ENCODE results near the gene FIGLA. TPM values are rescaled to one million over a fixed set of nuclear protein-coding genes. Genes with fewer than 3 reads are reported as not detected.

FIGLA gene
- polyA plus RNA-seq, 6 donors from 2014 or later = not detected

DNA sequence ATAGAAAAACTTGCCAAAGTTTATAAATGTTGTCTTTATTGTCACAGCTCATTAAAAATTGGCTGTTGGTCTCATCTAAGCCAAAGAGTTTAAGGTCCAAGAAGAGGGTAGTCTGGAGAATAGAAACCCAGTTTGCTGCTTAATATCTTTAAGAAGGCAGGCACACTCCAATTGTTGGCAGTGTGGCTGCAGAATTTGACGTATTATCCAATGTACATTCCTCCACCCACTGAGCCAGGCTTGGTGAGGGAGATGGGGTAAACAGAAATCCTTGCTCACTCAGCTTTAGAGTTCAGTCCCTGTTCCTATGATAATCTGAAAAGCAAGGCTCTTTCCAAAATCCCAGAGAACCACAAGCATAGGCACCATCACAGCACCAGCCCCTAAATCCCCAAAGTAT is 11.8 kb downstream of the FIGLA start:
- peaks cover 58 to 61% (median 60%) of the 10 kb centered on the region in 3 donors for H3K27me3 Mint-ChIP-seq

DNA sequence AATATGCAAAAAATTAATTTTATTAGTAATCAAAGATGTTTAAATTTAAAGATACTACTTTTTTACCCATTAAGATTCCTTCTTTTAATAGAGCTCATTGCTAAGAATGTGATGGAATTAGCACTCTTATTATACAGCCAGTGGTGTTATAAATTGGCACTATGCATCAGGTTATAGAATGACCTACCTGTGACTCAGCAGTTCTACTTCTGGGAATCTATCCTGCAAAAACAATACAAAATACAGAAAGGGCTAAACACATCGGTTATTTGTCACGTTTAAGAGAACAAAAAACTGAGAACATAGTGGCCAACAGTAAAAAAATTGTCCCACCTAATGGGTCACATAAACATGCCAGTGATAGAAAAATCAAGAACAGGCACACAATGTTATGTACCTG is 13.0 kb downstream of the FIGLA start:
- no peak overlapping the region for H3K27ac Mint-ChIP-seq

More for the DNA sequence above, 11.8 kb downstream of the FIGLA start:
- Mint-ChIP-seq H3K27ac (peak overlapping the region in 1 of 6 donors; percentile 62), H3K9me3 (peaks cover under 1 to 10% (median 6%) of the 10 kb centered on the region in 7 donors), H3K4me3 (no peak overlapping the region), H3K4me1 (peaks cover 0 to 2% (median 1%) of the 10 kb centered on the region in 3 donors), H3K36me3 (peaks cover 2 to 9% of the 10 kb centered on the region in 2 donors)
- ATAC-seq (ENCODE audit: low read depth in 2 of 2) = no peak
- no peak for DNase-seq

DNA sequence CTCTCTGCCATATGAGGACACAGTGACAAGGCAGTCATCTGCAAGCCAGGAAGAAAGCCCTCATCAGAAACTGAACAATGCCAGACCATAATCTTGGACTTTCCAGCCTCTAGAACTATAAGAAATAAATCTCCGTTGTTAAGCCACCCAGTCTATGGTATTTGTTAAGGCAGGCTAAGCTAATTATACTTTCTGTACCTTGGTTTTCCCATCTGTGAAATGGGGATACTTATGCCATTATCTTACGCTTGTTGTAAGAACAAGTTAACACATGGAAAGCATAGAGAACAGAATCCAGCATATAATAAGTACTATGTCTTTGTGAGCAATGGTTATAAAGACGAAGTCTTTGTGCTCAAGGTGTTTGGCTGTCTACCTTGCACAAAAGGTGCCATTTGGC is 14.2 kb downstream of the FIGLA start:
- H3K36me3 Mint-ChIP-seq = peaks cover 10 to 13% of the 10 kb centered on the region in 2 donors
- no peak overlapping the region for H3K27ac Mint-ChIP-seq
- no peak for ATAC-seq (ENCODE audit: low read depth in 2 of 2)
- H3K9me3 Mint-ChIP-seq = peaks cover 3 to 20% (median 15%) of the 10 kb centered on the region in 7 donors
- peaks cover 63 to 80% (median 68%) of the 10 kb centered on the region in 3 donors for H3K27me3 Mint-ChIP-seq
- H3K4me3 Mint-ChIP-seq = no peak overlapping the region
- peaks cover 0 to 6% (median 3%) of the 10 kb centered on the region in 3 donors for H3K4me1 Mint-ChIP-seq
- DNase-seq = no peak

More for the DNA sequence above, 13.0 kb downstream of the FIGLA start:
- H3K27me3 Mint-ChIP-seq = peaks cover 60 to 73% (median 70%) of the 10 kb centered on the region in 3 donors
- H3K4me1 Mint-ChIP-seq = peaks cover 0 to 6% (median 3%) of the 10 kb centered on the region in 3 donors
- H3K36me3 Mint-ChIP-seq = peaks cover 10 to 13% of the 10 kb centered on the region in 2 donors
- H3K9me3 Mint-ChIP-seq = peaks cover 3 to 20% (median 15%) of the 10 kb centered on the region in 7 donors
- ATAC-seq (ENCODE audit: low read depth in 2 of 2) (no peak), DNase-seq (no peak)
- H3K4me3 Mint-ChIP-seq = no peak overlapping the region

DNA sequence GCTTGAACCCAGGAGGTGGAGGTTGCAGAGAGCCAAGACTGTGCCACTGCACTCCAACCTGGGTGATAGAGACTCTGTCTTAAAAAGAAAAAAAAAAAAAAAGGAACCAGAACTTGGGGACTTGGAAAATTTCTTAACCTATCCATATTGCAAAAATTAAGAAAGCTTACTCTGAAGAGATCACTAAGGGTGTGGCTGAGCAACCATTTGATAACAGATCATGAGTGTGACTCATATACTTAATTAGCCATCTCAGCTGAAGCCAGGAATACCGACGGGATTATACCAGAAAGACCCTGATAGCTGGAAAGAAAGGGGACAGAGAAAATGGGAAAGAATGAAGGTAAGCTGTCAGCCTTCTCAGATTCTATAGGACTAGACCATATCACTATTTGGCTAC is 15.3 kb downstream of the FIGLA start:
- Mint-ChIP-seq H3K4me1 (peaks cover 0 to 6% (median 3%) of the 10 kb centered on the region in 3 donors), H3K9me3 (peaks cover 3 to 20% (median 15%) of the 10 kb centered on the region in 7 donors), H3K27ac (no peak overlapping the region), H3K36me3 (peaks cover 10 to 13% of the 10 kb centered on the region in 2 donors), H3K27me3 (peaks cover 63 to 77% (median 64%) of the 10 kb centered on the region in 3 donors), H3K4me3 (no peak overlapping the region)
- DNase-seq (no peak), ATAC-seq (ENCODE audit: low read depth in 2 of 2) (no peak)

DNA sequence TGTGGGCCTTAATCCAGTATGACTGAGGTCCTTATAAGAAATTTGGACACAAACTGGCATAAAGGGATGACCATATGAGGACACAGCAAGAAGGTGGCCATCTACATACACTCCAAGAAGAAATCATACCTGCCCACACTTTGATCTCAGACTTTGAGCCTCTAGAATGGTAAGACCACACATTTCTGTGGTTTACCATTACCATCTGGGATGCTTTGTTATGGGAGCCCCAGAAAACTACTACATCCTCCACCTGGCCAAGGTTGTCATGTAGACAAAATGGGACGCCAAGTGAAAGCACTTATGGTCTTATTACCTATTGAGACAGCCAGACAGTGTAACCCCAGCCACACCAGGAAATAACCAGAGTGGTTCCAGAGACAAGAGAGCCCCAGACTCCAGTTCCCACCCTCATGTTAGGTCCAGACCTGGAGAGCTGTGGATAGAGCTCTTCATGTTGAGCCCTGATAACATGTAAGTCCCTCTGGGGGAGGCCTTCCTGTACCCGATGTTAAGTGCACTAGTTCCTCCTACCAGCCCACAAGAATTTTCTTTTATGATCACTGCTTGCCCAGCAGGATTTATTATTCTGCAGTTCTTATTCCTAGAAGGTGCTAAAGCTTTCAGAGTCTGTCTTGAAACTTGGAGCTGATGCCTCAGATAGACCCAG is 17.8 kb downstream of the FIGLA start:
- Mint-ChIP-seq H3K4me1 (peaks cover 8 to 14% (median 8%) of the 10 kb centered on the region in 3 donors), H3K36me3 (peaks cover 10 to 13% of the 10 kb centered on the region in 2 donors), H3K27ac (no peak overlapping the region), H3K27me3 (peaks cover 48 to 80% (median 67%) of the 10 kb centered on the region in 3 donors), H3K4me3 (no peak overlapping the region), H3K9me3 (peaks cover 3 to 20% (median 15%) of the 10 kb centered on the region in 7 donors)
- no peak for ATAC-seq (ENCODE audit: low read depth in 2 of 2)
- DNase-seq = no peak

- H3K27me3 Mint-ChIP-seq = peaks cover 42 to 76% (median 67%) of the 10 kb centered on the region in 3 donors
- H3K27ac Mint-ChIP-seq = no peak overlapping the region
- DNase-seq (no peak), ATAC-seq (ENCODE audit: low read depth in 2 of 2) (no peak)
- H3K4me3 Mint-ChIP-seq = no peak overlapping the region
- peaks cover 12 to 18% (median 15%) of the 10 kb centered on the region in 3 donors for H3K4me1 Mint-ChIP-seq
- H3K9me3 Mint-ChIP-seq = peaks cover 3 to 20% (median 15%) of the 10 kb centered on the region in 7 donors
- H3K36me3 Mint-ChIP-seq = peaks cover 10 to 13% of the 10 kb centered on the region in 2 donors
Observed at GRCh38 chr2:70771446-70771845, 19.0 kb downstream of the FIGLA start.

DNA sequence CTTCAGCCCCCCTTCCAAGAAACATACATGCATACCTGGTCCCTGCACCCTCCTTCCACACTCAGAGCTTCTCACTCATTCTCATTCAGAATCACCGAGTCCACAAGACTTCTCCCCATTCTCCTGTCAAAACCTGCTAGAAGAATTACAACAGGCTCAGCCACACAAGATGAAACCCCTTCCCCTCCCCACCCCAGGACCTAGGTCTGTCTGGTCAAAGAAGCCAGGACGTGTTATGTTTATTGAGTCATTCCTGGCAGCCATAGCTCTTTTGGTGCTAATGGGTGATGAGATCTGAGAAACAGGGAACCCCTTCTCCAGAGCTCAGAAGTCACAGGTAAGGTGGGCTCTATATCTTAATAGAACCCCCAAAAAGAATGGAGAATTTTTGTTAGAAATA is 21.0 kb downstream of the FIGLA start:
- Mint-ChIP-seq H3K27me3 (peaks cover 27 to 58% (median 49%) of the 10 kb centered on the region in 3 donors), H3K36me3 (peaks cover 10 to 12% of the 10 kb centered on the region in 2 donors), H3K4me3 (peak overlapping the region in 7 of 8 donors; percentile 5 to 91 (median 81)), H3K9me3 (peaks cover 3 to 18% (median 12%) of the 10 kb centered on the region in 7 donors), H3K4me1 (peaks cover 14 to 33% (median 17%) of the 10 kb centered on the region in 3 donors), H3K27ac (peak overlapping the region in 4 of 6 donors; percentile 10 to 84 (median 68))
- DNase-seq = no peak
- no peak for ATAC-seq (ENCODE audit: low read depth in 2 of 2)

DNA sequence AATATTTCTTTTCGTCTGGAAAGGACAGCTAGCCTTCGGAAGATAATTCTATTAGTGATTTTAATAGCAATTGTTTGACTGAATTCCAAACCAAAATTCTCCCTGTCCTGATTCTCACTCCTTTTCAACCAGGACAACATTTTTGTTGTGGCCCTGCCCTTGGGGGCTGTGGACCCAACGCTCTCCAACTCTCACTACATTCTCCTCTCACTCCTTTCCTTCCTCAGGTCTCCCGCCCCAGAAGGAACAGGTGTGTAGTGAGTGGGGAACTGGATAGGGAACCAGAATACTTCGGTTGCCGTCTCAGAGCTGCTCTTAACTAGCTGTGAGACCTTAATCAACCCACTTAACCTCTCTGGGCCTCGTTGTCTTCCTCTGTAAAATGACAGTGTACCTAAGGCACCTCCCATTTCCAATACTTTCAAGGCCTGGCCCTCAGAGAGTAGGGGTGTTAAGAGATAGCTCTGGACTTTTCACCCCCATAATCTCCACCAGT is 21.8 kb downstream of the FIGLA start:
- H3K27ac Mint-ChIP-seq = peak overlapping the region in 5 of 6 donors; percentile 10 to 84 (median 67)
- H3K36me3 Mint-ChIP-seq = peaks cover 4 to 8% of the 10 kb centered on the region in 2 donors
- H3K27me3 Mint-ChIP-seq = peaks cover 20 to 53% (median 41%) of the 10 kb centered on the region in 3 donors
- DNase-seq = no peak
- peaks cover under 1 to 9% (median 8%) of the 10 kb centered on the region in 7 donors for H3K9me3 Mint-ChIP-seq
- ATAC-seq (ENCODE audit: low read depth in 2 of 2) = no peak
- H3K4me1 Mint-ChIP-seq = peaks cover 12 to 32% (median 22%) of the 10 kb centered on the region in 3 donors
- H3K4me3 Mint-ChIP-seq = peak overlapping the region; percentile 76 to 91 (median 82)

- Mint-ChIP-seq H3K4me3 (peak within 1 kb of the TSS; percentile 76 to 96 (median 93)), H3K4me1 (peaks cover 11 to 28% (median 22%) of the 10 kb centered on the region in 3 donors), H3K9me3 (peaks cover 0 to 2% (median 1%) of the 10 kb centered on the region in 7 donors), H3K27ac (peak within 1 kb of the TSS; percentile 76 to 98 (median 92)), H3K27me3 (peaks cover 17 to 46% (median 34%) of the 10 kb centered on the region in 3 donors), H3K36me3 (peaks cover 0 to 1% of the 10 kb centered on the region in 2 donors)
- ATAC-seq (ENCODE audit: low read depth in 2 of 2) = peak; percentile 81
- peak; percentile 61 for DNase-seq
Observed at GRCh38 chr2:70767699-70768589, 22.5 kb downstream of the FIGLA start, which contains the start of gene ADD2. Gene ADD2, minus strand, starts transcription at chr2:70768200. Its CDS starts 61,792 bp downstream, at chr2:70706408.

- Mint-ChIP-seq H3K4me1 (peaks cover 11 to 28% (median 22%) of the 10 kb centered on the region in 3 donors), H3K9me3 (no peaks in the 10 kb centered on the region), H3K4me3 (peak overlapping the region; percentile 76 to 96 (median 93)), H3K27me3 (peaks cover 13 to 39% (median 29%) of the 10 kb centered on the region in 3 donors), H3K36me3 (no peaks in the 10 kb centered on the region), H3K27ac (peak overlapping the region; percentile 44 to 97 (median 86))
- DNase-seq = peak; percentile 42
- peak; percentile 40 to 52 for ATAC-seq (ENCODE audit: low read depth in 2 of 2)
Observed at GRCh38 chr2:70767079-70767698, 23.3 kb downstream of the FIGLA start.

- peak overlapping the region; percentile 76 to 95 (median 88) for H3K4me3 Mint-ChIP-seq
- DNase-seq (no peak), ATAC-seq (ENCODE audit: low read depth in 2 of 2) (no peak)
- no peaks in the 10 kb centered on the region for H3K36me3 Mint-ChIP-seq
- peaks cover 11 to 28% (median 22%) of the 10 kb centered on the region in 3 donors for H3K4me1 Mint-ChIP-seq
- no peaks in the 10 kb centered on the region for H3K9me3 Mint-ChIP-seq
- H3K27ac Mint-ChIP-seq = peak overlapping the region; percentile 44 to 97 (median 86)
- peaks cover 10 to 32% (median 29%) of the 10 kb centered on the region in 3 donors for H3K27me3 Mint-ChIP-seq
Observed at GRCh38 chr2:70766357-70767078, 23.9 kb downstream of the FIGLA start.

DNA sequence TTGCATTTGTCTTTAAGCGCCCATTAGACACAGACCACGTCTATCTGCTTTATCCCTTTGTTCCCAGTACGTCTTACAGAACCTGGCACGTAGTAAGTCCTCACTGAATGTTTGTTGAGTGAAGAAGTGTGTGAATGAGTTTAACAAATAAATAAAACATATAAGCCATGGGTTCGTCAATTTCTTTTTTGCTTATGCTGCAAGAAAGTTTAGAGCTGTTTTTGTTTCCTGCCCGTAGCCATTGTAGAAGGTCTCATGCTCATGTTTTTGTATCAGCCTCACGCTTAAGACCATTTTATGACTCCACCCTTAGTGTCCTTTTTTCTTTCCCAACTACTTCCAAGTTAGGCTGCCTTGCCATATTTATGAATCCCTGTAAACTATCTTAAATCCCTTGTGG is 24.9 kb downstream of the FIGLA start:
- Mint-ChIP-seq H3K4me1 (peaks cover 14 to 28% (median 22%) of the 10 kb centered on the region in 3 donors), H3K36me3 (no peaks in the 10 kb centered on the region), H3K27me3 (peaks cover 0 to 27% (median 22%) of the 10 kb centered on the region in 3 donors), H3K4me3 (peak overlapping the region in 1 of 8 donors; percentile 20), H3K9me3 (no peaks in the 10 kb centered on the region), H3K27ac (no peak overlapping the region)
- no peak for ATAC-seq (ENCODE audit: low read depth in 2 of 2)
- DNase-seq = no peak

All from naive B cell (primary cell).